ENCODE data around the gene SCNN1B.
A peak's percentile ranks its signal among the peaks of the same experiment; 100 is the strongest.
"Not testable (repeated sequence)": the region's sequence is repeated elsewhere in the genome, so short reads cannot be mapped to it uniquely, and the experiment has no call there.

SCNN1B gene

DNA sequence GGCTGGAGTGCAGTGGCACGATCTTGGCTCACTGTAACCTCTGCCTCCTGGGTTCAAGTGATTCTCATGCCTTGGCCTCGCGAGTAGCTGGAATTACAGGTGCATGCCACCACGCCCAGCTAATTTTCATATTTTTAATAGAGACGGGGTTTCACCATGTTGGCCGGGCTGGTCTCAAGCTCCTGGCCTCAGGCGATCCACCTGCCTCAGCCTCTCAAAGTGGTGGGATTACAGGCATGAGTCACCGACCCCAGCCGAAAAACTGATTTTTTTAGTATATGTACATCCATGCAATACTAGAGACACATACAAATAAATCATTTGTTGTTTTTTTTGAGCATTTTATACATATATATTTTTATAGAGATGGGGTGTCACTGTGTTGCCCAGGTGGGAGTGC, 79.6 kb downstream of the SCNN1B start:
- not testable (repeated sequence) for DNase-seq

DNA sequence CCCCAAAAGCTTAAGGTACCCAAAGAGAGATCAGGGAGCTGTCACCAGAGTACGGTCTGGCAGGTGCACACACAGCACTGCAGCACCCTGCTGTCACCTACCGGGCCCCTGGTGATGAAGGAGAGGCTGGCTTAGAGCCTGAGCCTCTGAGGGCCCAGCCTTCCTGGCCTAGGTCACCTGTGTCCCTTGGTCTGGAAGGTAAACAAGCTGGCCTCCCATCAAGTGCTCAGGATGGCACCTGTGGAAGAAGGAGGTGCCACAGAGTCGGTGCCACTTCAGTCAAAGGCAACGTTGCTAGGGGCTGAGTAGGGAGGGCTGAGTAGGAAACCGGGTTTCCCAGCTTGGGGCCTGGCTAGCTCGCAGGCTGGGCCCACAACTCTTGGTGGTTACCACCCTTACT, 80.2 kb downstream of the SCNN1B start:
- DNase-seq, result no peak

DNA sequence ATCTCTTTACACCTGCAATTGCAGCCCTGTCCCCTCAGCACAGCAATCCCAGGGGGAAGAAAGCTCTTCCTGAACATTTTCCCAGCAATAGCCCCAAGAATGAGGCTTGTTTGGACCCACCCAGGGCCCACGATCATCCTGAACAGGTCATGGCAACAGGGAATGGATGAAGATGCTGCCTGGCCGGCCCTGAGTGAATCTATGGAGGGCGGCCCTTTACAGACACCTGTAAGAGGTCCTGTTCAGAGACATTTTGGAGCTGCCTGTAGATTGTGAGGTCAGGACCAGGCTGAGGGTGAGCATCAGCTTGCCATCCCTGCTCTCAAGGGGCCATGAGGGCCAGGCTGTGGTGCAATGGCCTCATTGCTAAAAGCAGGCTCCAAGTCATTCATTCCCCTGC, 81.8 kb downstream of the SCNN1B start:
- DNase-seq, result no peak

DNA sequence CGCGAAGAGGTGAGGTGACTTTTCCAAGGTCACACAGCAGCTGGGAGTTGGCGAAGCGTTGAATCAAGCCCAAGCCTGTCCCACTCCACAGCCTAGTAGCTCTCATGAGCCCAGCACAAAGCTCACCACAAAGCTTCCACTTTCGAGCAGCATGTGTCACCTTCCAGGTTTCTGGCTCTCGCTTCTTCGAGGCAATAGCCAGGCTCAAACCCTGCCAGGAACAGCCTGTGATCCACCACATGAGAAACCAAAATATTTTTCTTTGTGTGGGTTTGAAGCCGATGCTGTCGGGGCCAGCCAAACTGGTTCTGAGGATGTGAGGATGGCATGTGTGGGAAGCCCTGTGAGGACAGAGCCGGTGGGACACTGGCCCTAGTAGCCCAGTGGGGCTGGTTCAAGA, 82.8 kb downstream of the SCNN1B start:
- DNase-seq, result no peak

GRCh38 chr16:23385441-23385840, 83.3 kb downstream of the SCNN1B start:
- no peak for DNase-seq

DNA sequence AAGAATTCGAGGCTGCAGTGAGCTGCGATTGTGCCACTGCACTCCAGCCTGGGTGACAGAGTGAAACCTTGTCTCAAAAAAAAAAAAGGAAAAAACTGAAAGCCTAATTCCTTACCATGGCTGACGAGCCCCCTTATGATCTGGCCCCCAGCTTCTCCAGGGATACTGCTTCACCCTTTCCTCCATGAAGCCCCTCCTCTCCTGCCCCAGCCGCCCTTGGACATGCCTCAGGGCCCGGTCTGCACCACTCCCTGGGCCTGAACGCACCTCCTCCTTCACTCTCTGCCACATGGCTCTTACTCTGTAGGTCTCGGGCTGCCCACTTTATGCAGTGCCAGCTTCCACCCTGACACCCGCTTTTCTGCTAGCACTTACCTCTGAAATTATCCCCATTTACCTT, 85.6 kb downstream of the SCNN1B start:
- DNase-seq, result no peak

DNA sequence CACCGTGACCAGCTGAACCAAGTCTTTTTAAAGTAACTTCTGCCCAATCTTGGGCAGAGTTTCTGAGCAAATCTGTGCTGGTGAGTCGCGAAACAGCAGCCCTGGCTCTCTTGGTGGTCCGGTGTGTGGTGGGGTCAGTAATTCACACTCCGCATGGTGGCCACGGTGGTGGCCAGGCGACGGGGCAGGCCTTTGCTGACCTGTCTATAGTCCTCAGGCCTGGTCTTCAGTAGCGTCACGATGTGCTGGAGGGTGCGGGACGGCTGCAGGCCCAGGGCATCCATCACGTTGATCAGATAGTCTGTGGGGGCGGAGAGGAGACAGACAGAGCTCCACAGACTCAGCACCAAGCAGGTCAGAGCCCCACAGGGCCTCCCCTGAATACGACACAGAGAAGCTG, 86.7 kb downstream of the SCNN1B start:
- DNase-seq, result no peak

- no peak for DNase-seq
Measured at GRCh38 chr16:23389201-23389600, 87.1 kb downstream of the SCNN1B start.

DNA sequence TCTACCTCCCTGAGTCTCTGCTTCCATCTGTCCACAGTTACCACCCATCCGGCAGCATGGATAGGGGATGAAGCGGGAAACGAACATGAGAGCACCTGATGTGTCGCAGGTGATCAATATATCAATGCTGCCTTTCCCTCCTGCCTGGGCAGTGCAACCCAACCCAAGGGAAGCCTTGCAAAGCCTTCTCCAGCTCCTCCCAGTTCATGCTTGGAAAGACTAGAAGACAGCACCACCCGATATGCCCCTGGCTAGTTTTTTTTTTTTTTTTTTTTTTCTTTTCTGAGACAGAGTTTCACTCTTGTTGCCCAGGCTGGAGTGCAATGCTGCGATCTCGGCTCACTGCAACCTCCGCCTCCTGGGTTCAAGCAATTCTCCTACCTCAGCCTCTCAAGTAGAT, 87.8 kb downstream of the SCNN1B start:
- not testable (repeated sequence) for DNase-seq

GRCh38 chr16:23391381-23392222, 89.5 kb downstream of the SCNN1B start:
- no peak for DNase-seq

DNA sequence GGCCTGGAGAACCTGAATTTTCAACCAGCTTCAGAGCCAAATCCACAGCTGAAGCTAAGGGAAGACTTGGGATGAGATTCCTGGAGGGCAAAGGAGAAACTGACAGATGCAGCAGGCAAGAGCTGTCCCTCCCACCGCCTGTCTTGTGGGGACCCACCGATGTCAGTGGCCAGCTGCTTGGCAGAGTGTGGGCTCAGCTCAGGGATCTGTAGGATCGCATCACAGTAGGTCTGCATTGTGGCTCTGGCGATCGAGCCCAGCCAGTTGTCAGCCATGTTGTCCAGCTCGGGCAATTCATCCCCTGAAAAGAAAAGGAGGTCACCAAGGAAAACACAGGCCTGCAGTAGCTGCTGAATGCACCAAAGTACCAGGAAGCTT, 90.1 kb downstream of the SCNN1B start:
- DNase-seq, result no peak

DNA sequence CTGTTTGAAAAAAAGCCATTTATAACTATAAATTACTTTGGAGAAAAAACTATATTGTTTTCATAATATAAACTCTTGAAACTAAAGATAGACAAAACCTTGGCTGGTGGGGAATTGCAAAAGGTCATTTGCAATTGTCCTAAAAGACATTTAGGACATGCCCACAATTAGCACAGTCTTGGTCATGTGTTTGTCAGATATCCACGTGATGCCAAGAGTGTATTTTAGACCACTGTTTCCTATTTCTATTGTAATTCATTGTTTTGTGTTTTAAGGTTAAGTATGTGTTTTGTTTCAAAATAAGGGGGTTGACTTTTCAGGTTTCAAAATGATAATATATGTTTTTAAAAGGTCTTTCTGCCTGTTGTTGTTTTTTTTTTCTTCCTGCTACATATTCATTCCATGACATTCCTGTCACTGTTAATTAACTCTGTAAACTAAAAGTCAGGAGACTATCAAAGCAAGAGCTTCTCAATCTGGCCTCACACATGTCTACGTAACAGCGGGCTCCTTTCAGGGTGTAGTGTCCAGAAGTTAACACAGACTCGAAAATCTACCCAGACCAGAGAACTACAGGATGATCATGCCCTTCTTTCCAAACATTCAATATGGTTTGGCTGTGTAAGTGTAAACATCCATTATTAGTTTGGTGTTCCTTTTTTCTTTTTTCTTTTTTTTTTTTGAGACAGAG, 92.2 kb downstream of the SCNN1B start:
- no peak for DNase-seq

- no peak for DNase-seq
Measured at GRCh38 chr16:23395732-23396131, 93.6 kb downstream of the SCNN1B start.

DNA sequence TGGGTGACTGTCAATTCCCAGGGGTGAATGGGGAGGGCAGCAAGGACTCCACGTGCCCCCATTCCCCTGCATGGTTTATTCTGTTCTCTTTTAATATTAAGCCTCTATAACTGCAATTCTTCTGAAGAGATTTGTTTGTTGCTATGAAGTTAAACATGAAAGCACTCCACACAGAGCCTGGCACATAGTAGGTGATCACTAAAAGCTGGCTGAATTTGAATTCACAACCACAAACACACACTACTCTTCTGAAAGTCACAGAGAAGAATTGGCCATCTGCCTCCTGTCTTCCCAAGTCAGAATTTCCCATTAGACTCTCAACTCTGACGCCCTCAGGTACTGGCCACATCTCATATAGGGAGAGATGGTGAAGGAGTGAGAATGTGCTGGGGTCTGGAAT, 95.4 kb downstream of the SCNN1B start:
- DNase-seq, result no peak

DNA sequence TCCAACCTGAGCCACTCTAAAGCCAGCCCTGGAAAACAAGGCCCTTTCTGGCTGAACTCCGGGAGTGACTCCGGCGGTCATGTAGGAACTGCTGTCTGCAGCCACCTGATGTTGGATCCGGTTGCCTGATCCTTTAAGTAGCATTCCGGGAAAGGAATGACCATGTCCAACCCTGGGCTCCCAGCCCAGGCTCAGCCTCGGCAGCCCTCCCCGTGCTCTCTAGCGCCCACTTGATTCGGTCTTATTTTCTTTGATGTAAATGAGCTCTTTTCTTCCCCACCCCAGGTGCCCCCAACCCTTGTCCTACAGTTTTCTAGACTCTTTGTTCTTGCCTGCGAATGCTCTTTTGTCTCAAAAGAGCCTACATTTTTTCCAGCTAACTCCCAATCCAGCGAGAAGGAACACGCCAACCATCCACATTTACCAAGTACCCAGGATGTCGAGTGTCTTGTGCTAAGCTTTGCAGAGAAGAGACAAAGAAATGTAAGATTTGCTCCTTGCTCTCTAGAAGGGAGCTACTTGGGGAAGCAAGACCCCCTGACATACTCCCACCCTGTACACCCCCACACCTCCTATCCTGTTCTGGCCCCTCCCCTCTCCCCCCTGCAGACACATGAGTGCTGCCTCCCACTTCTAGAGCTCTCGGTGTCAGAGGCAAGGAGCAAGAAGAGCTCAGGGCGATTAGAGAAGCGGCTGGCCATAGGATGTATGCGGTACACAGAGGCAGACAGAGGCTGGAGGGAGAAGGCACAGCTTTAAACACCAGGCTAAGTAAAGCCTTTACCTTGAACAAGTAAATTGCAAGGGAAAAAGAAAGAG, 97.1 kb downstream of the SCNN1B start:
- DNase-seq, result peak; percentile 35

DNA sequence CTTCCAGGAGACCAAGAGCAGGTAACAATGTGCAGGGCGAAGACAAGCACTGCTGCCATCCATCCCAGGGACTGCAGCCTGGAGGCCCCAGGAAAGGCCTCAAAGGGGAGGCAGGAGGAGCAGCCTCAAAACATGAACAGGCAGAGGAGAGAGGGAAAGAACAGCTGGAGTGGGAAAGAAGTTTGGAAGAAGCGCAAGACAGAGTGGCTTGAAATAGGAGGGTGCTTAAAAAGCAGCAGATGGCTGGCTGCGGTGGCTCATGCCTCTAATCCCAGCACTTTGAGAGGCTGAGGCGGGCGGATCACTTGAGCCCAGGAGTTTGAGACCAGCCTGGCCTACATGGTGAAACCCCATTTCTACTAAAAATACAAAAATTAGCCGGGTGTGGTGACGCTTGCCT, 98.3 kb downstream of the SCNN1B start:
- DNase-seq, result not testable (repeated sequence)

DNA sequence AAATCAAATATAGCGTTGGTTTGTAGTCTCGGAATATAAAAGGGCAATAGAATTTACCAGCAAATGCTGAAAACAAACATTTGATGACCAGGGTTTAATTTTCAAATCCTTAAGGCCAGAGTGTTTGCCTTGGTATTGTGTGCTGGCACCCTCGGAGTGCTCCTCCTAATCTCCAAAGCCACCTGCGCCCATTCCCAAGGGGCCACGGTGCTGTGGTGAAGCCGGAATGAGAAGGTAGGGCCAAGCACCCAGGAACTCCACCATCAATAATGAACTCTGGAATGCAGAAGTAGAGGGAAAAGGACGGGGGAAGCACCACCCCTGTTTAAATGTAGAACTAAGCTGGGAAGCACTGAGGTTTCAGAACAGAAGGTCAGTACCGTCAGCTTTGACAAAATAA, 99.0 kb downstream of the SCNN1B start:
- DNase-seq, result no peak

DNA sequence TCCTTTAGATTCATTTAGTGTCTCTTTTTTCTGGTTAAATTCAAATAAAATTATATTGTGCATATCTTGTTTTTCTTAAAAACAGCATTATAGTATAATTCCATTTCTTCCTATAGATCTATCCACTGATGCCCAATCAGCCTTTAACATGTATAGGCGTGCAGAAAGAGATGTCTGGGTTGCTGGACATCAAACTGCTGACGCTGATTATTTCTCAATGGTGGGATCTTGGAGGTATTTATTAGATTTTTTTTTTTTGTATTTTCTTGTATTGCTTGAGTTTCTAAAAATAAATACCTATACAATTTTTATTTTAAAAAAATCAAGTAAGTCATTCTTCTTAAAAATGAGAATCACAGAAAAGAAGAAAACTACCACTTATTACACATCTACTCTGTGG, 100.0 kb downstream of the SCNN1B start:
- no peak for DNase-seq

DNA sequence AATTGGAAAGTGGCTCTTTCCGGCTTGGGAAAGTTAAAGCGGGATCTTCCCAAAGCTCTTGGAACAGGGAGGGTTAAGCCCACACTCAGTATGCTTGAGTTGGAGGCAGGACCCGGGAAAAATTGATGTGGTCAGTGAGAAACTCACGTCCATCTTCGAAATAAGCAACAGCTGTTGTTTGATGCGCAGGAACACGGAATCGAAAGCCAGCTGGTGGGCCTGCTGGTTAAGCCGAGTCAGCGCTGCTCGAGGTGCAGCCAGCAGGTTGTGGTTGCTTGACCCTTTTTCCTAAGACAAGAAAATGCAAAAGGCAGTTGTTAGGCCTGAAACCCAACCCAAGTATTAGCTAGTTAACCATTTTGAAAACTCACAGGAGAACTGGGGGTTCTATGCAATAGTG, 101.4 kb downstream of the SCNN1B start:
- DNase-seq, result peak; percentile 41

GRCh38 chr16:23406024-23406423, 103.9 kb downstream of the SCNN1B start:
- DNase-seq, result no peak

- no peak for DNase-seq
Measured at GRCh38 chr16:23406546-23407240, 104.6 kb downstream of the SCNN1B start.

GRCh38 chr16:23407436-23408127, 105.5 kb downstream of the SCNN1B start:
- DNase-seq, result no peak

All from right kidney (tissue), 1 donor.